Breast epithelium (tissue), 4 donors: ENCODE data around the gene NYNRIN. TPM values are rescaled to one million over a fixed set of nuclear protein-coding genes. Genes with fewer than 3 reads are reported as not detected.

Experiments used
- DNase-seq, 2 donors: peaks; one replicate each; pipeline ENCODE4 v3.0.0-alpha.2; 2019; ENCODE audit warnings: low spot score in 2 of 2
- H3K27ac ChIP-seq, 2 donors: fragments of 200-600 bp; sonication (generic) in 1 of 2; one replicate each; pipeline ENCODE4 v1.5.1; 2016 to 2019; ENCODE audit warnings: mild to moderate bottlenecking in 1 of 2
- H3K27me3 ChIP-seq, 2 donors: fragments of 200-600 bp; sonication (generic) in 1 of 2; one replicate each; pipeline versions ENCODE4 v1.5.1 to v1.6.0; 2017 to 2019; ENCODE audit warnings: control low read depth in 1 of 2, mild to moderate bottlenecking in 1 of 2
- H3K36me3 ChIP-seq: fragments of 200-600 bp; one replicate; pipeline ENCODE4 v1.5.1; 2019
- H3K4me1 ChIP-seq, 2 donors: fragments of 200-600 bp; sonication (generic); one replicate each; pipeline ENCODE4 v1.5.1; 2016 to 2019; ENCODE audit warnings: control low read depth in 1 of 2
- H3K4me3 ChIP-seq, 3 donors: fragments of 200-600 bp; sonication (generic); 1 replicate in 2 of 3; 2 replicates in 1 of 3; pipeline ENCODE4 v1.5.1; 2016 to 2019; ENCODE audit warnings: mild to moderate bottlenecking in 3 of 3, moderate library complexity in 2 of 3
- H3K9me3 ChIP-seq, 2 donors: fragments of 200-600 bp; sonication (generic) in 1 of 2; one replicate each; pipeline ENCODE4 v1.5.1; 2016 to 2019; ENCODE audit warnings: control low read depth in 1 of 2
- POLR2A ChIP-seq: fragments of 450-650 bp; IDR thresholded peaks from one replicate; pipeline ENCODE4 v1.6.1; 2016; ENCODE audit warnings: antibody characterized with exemption, mild to moderate bottlenecking, moderate library complexity
- POLR2AphosphoS5 ChIP-seq, 3 donors: sonication (generic); formaldehyde crosslinking; IDR thresholded peaks; one replicate each; pipeline ENCODE4 v1.6.1; 2017; ENCODE audit warnings: antibody characterized with exemption in 3 of 3
- intact Hi-C: fragments of 100-400 bp; cut with DNase I; formaldehyde crosslinking; loops from one replicate; pipeline ENCODE4 v1.15.1; 2023; ENCODE audit warnings: low total_unique reads
- total RNA-seq, 3 donors: library from RNA; depleted of rRNA; stranded (reverse); fragments of >200 nt; gene quantifications; one replicate each; pipeline ENCODE4 v1.1.0, GENCODE V29; 2016
- TF ChIP-seq, protein P1 (sequence below), 3 donors: fragments of 450-650 bp; IDR thresholded peaks; one replicate each; pipeline ENCODE4 v1.5.1; 2016 to 2017; ENCODE audit warnings: antibody characterized with exemption in 3 of 3, mild to moderate bottlenecking in 3 of 3, moderate library complexity in 3 of 3

The NYNRIN gene
- total RNA-seq, 3 donors from 2014 or later, result 6.4 to 8.2 (median 7.7) TPM

DNA sequence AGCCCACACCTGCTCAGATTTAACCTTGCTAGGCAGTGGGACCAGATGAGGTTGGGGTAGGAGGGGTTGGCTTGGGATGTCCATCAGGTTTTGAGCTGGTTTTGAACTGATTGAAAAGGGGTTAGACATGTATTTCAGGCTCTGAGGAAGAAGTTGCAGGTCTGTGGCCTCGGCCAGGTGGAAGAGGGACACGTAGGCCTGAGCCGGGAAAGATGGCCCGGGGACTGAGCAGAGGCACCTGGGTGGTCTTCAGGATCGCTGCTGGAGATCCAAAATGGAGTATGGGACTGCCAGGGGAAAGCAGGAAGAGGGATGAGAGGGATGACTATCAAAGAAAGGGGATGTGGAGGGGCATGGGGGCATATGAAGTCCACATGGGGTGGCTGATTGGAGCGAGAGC lies 7.6 kb downstream of the NYNRIN start:
- peaks cover 0 to under 1% of the 10 kb centered on the region in 2 donors for H3K4me1 ChIP-seq
- no peak for TF ChIP-seq POLR2A
- TF ChIP-seq, protein P1, sequence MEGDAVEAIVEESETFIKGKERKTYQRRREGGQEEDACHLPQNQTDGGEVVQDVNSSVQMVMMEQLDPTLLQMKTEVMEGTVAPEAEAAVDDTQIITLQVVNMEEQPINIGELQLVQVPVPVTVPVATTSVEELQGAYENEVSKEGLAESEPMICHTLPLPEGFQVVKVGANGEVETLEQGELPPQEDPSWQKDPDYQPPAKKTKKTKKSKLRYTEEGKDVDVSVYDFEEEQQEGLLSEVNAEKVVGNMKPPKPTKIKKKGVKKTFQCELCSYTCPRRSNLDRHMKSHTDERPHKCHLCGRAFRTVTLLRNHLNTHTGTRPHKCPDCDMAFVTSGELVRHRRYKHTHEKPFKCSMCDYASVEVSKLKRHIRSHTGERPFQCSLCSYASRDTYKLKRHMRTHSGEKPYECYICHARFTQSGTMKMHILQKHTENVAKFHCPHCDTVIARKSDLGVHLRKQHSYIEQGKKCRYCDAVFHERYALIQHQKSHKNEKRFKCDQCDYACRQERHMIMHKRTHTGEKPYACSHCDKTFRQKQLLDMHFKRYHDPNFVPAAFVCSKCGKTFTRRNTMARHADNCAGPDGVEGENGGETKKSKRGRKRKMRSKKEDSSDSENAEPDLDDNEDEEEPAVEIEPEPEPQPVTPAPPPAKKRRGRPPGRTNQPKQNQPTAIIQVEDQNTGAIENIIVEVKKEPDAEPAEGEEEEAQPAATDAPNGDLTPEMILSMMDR (IDR thresholded peaks at IDR 0.05), result no peak
- TF ChIP-seq POLR2AphosphoS5 (IDR thresholded peaks at IDR 0.05), result no peak
- no peak overlapping the region for H3K4me3 ChIP-seq
- no peaks in the 10 kb centered on the region for H3K9me3 ChIP-seq
- H3K27ac ChIP-seq, result no peak overlapping the region
- no peaks in the 10 kb centered on the region for H3K36me3 ChIP-seq
- H3K27me3 ChIP-seq, result no peaks in the 10 kb centered on the region
- intact Hi-C loops, result no loop called here
- no peak for DNase-seq

DNA sequence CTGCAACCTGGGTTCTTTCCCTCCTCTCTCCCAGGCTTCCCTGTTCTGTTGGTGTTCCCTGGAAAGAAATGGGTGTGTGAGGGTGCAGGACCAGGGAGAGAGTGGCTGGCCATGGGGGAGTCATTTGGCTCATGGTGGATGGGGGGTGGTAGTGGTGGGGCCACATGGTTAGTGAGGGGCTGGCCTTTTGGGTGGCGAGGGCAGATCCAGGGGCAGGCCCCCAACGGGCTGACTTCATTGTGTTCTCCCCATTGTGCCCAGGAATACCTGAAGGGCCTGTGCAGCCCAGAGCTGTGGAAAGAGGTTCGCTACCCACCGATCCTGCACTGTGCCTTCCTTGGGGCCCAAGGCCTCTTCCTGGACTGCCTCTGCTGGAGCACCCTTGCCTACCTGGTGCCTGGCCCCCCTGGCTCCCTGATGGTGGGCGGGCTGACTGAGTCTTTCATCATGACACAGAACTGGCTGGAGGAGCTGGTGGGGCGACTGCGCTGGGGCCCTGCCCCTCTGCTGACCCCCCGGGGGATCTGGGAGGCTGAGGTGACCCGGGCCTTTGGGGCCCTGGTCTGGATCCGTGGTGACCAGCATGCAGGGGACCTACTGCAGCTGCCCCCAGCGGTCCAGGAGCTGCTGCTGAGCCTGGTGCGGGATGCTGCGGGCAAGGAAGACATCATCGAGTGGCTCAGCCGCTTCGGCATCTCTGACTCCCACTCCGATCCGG lies 9.0 kb downstream of the NYNRIN start:
- Histone ChIP-seq H3K27ac (no peak overlapping the region), H3K4me3 (no peak overlapping the region), H3K9me3 (no peaks in the 10 kb centered on the region), H3K27me3 (no peaks in the 10 kb centered on the region), H3K36me3 (no peaks in the 10 kb centered on the region), H3K4me1 (no peaks in the 10 kb centered on the region)
- TF ChIP-seq POLR2A, result no peak
- TF ChIP-seq POLR2AphosphoS5 (IDR thresholded peaks at IDR 0.05), result no peak
- TF ChIP-seq, protein P1 (IDR thresholded peaks at IDR 0.05), result no peak
- no peak for DNase-seq
- intact Hi-C loops, result no loop called here

DNA sequence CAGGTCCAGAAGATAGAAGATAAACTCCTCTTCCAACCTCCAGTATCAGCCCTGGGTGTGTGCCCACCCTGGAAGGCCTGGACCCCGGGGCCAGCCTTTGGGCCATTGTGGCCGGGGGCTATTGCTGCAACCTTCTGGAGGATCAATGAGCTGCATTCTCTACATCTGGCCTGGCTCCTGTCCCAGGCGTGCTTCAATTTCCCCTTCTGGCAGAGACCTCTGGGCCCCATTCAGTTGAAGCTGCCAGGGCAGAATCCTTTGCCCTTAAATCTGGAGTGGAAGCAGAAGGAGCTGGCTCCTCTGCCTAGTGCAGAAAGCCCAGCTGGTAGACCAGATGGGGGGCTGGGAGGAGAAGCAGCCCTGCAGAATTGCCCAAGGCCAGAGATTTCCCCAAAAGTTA lies 10.0 kb downstream of the NYNRIN start:
- H3K27ac ChIP-seq, result no peak overlapping the region
- H3K36me3 ChIP-seq, result no peaks in the 10 kb centered on the region
- TF ChIP-seq POLR2A, result no peak
- TF ChIP-seq POLR2AphosphoS5 (IDR thresholded peaks at IDR 0.05), result no peak
- TF ChIP-seq, protein P1 (IDR thresholded peaks at IDR 0.05), result no peak
- no peaks in the 10 kb centered on the region for H3K9me3 ChIP-seq
- intact Hi-C loops, result no loop called here
- DNase-seq, result no peak
- no peaks in the 10 kb centered on the region for H3K27me3 ChIP-seq
- H3K4me1 ChIP-seq, result no peaks in the 10 kb centered on the region
- H3K4me3 ChIP-seq, result no peak overlapping the region

DNA sequence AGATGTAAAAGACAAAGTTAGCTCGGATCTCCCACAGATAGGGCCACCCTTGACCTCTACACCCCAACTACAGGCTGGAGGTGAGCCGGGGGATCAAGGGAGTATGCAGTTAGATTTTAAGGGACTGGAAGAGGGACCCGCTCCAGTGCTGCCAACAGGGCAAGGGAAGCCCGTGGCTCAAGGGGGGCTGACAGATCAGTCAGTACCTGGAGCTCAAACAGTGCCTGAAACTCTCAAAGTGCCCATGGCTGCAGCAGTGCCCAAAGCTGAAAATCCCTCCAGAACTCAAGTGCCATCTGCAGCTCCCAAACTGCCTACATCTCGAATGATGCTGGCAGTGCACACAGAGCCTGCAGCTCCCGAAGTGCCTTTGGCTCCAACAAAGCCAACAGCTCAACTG lies 10.4 kb downstream of the NYNRIN start:
- intact Hi-C loops, result no loop called here
- Histone ChIP-seq H3K36me3 (no peaks in the 10 kb centered on the region), H3K27ac (no peak overlapping the region), H3K4me3 (no peak overlapping the region), H3K27me3 (no peaks in the 10 kb centered on the region), H3K9me3 (no peaks in the 10 kb centered on the region), H3K4me1 (no peaks in the 10 kb centered on the region)
- no peak for DNase-seq
- TF ChIP-seq POLR2A (no peak), POLR2AphosphoS5 (IDR thresholded peaks at IDR 0.05) (no peak)
- TF ChIP-seq, protein P1 (IDR thresholded peaks at IDR 0.05), result no peak

DNA sequence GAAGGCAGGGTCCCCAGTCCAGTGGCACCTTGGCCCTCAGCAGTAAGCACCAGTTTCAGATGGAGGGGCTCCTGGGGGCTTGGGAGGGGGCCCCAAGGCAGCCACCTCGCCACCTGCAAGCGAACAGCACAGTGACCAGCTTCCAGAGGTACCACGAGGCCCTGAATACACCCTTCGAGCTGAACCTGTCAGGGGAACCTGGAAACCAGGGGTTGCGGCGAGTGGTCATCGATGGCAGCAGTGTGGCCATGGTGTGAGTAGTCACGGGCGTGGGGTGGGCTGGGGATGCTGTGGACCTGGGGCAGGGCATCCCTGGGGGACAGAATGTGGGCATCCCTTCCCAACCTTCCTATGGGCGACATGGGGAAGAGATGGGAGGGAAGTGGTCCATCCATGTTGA lies 11.2 kb downstream of the NYNRIN start:
- DNase-seq, result no peak
- H3K4me3 ChIP-seq, result no peak overlapping the region
- H3K27ac ChIP-seq, result no peak overlapping the region
- intact Hi-C loops, result no loop called here
- no peaks in the 10 kb centered on the region for H3K36me3 ChIP-seq
- no peaks in the 10 kb centered on the region for H3K4me1 ChIP-seq
- no peaks in the 10 kb centered on the region for H3K9me3 ChIP-seq
- TF ChIP-seq POLR2AphosphoS5 (IDR thresholded peaks at IDR 0.05) (no peak), POLR2A (no peak)
- TF ChIP-seq, protein P1 (IDR thresholded peaks at IDR 0.05), result no peak
- H3K27me3 ChIP-seq, result no peaks in the 10 kb centered on the region
